ENCODE data around the gene MTIF2.
"Not testable (repeated sequence)": the region's sequence is repeated elsewhere in the genome, so short reads cannot be mapped to it uniquely, and the experiment has no call there.

The MTIF2 gene

DNA sequence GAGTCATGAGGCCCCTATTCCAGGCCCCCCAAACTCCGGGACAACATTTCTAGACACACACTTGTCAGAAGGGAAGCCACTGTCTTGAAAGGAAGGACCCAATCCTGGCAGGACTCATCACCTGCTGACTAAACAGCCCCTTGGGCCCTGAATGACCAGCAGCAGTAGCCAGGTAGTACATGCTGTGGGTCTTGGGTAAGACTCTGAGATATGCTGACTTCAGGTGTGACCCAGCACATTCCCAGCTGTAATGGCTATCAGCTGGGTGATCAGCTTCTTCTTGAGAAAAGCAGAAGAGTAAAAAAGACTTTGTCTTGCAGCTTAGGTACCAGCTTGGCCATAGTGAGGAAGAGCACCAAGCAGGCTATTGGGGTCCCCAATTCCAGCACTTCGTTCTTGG lies 72.5 kb downstream of the MTIF2 start:
- no peak for DNase-seq (ENCODE audit: low spot score)

DNA sequence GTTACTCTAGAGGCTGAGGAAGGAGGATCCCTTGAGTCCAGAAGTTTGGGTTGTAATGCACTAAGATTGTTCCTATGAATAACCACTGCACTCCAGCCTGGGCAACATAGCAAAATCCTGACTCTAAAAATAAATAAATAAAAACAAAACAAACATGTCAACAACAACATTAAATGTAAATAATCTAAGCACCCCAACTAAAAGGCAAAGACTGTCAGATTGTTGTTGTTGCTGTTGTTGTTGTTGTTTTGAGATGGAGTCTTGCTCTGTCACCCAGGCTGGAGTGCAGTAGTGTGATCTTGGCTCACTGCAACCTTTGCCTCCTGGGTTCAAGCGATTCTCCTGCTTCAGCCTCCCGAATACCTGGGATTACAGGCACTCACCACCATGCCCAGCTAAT lies 77.1 kb downstream of the MTIF2 start:
- not testable (repeated sequence) for DNase-seq (ENCODE audit: low spot score)

DNA sequence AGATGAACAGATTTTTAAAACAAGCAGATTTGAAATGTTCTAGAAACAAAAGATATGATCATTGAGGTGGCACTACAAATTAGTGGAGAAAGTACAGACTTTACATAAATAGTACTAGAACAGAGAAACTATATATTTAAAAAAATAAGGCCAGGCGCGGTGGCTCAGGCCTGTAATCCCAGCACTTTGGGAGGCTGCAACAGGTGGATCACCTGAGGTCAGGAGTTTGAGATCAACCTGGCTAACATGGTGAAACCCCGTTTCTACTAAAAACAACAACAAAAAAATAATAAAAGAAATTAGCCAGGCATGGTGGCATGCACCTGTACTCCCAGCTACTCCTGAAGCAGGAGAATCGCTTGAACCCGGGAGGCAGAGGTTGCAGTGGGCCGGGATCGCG lies 82.2 kb downstream of the MTIF2 start:
- not testable (repeated sequence) for DNase-seq (ENCODE audit: low spot score)
